ENCODE data around the gene SH3RF3.

The SH3RF3 gene

GRCh38 chr2:109144271-109144670 is 15.3 kb downstream of the SH3RF3 start:
- Histone ChIP-seq H3K9ac (no peak overlapping the region), H3K4me3 (no peak overlapping the region)

DNA sequence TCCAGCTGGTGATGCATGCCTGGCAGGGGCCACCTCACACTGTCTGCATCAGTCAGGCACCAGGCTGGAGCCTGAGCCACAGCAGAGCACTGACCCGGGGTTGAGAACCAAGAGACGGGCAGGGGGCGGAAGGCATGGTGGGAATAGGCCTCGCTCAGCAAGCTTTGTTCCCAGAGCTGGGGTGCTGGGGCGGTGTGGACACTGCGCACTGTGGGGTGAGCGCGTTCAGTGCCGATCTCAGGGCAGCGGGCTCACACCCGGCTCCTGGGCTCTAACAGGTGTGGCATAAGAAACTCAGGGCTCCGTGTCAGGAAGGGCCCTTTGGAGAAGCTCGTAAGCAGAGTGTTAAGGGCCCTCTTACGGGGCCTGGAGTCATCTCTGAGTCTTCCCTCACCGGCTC is 15.7 kb downstream of the SH3RF3 start:
- peak overlapping the region; percentile 74 for H3K4me2 ChIP-seq

More at GRCh38 chr2:109144271-109144670, 15.3 kb downstream of the SH3RF3 start:
- H3K4me1 ChIP-seq, result peaks cover 79% of the 10 kb centered on the region
- H3K27me3 ChIP-seq, result no peaks in the 10 kb centered on the region
- peak overlapping the region; percentile 74 for H3K4me2 ChIP-seq
- H3K27ac ChIP-seq, result peak overlapping the region; percentile 33
- peaks cover 70% of the 10 kb centered on the region for H4K20me1 ChIP-seq
- TF ChIP-seq Cebpa-rat (IDR thresholded peaks at IDR 0.05), result no peak
- H3K36me3 ChIP-seq, result 0 out of 2 replicates have a peak, but pooled peaks cover 10% of the 10 kb centered on the region
- no peaks in the 10 kb centered on the region for H3K9me3 ChIP-seq

GRCh38 chr2:109145286-109145685 is 16.3 kb downstream of the SH3RF3 start:
- no peak for TF ChIP-seq Cebpa-rat (IDR thresholded peaks at IDR 0.05)
- Histone ChIP-seq H3K27ac (peak overlapping the region; percentile 33; the same call in 1 of the 2 replicates), H3K9ac (no peak overlapping the region), H3K4me2 (peak overlapping the region; percentile 74; the same call in 1 of the 2 replicates), H3K36me3 (0 out of 2 replicates have a peak, but pooled peaks cover 10% of the 10 kb centered on the region), H3K4me3 (no peak overlapping the region), H3K9me3 (no peaks in the 10 kb centered on the region), H4K20me1 (peaks cover 80% of the 10 kb centered on the region), H3K4me1 (peaks cover 78% of the 10 kb centered on the region), H3K27me3 (no peaks in the 10 kb centered on the region)

More for the DNA sequence above, 15.7 kb downstream of the SH3RF3 start:
- Histone ChIP-seq H3K4me3 (no peak overlapping the region), H3K4me1 (peaks cover 79% of the 10 kb centered on the region), H3K9me3 (no peaks in the 10 kb centered on the region), H3K36me3 (0 out of 2 replicates have a peak, but pooled peaks cover 10% of the 10 kb centered on the region), H3K9ac (no peak overlapping the region), H3K27me3 (no peaks in the 10 kb centered on the region), H4K20me1 (peaks cover 74% of the 10 kb centered on the region), H3K27ac (peak overlapping the region; percentile 33)
- no peak for TF ChIP-seq Cebpa-rat (IDR thresholded peaks at IDR 0.05)

DNA sequence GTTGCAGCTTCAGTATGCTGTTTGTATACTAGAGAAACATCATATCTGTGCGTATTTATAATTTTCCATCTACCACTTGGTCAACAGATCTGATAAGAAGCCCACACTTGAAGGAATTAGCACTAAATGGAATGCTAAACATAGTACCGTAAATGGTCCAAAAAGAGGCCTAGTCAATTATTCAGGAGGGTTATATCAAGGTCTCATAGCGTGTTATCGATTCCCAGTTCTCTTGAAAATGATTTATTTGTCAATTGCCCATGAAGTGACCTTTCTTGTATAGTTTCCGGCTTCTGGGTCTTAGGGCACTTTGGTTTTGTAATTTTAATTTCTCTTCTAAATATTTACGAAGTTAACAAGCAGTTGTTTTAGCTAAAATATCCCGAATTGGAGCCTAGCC is 18.4 kb downstream of the SH3RF3 start:
- Histone ChIP-seq H4K20me1 (peaks cover 82% of the 10 kb centered on the region), H3K36me3 (0 out of 2 replicates have a peak, but pooled peaks cover 10% of the 10 kb centered on the region), H3K9me3 (no peaks in the 10 kb centered on the region)

DNA sequence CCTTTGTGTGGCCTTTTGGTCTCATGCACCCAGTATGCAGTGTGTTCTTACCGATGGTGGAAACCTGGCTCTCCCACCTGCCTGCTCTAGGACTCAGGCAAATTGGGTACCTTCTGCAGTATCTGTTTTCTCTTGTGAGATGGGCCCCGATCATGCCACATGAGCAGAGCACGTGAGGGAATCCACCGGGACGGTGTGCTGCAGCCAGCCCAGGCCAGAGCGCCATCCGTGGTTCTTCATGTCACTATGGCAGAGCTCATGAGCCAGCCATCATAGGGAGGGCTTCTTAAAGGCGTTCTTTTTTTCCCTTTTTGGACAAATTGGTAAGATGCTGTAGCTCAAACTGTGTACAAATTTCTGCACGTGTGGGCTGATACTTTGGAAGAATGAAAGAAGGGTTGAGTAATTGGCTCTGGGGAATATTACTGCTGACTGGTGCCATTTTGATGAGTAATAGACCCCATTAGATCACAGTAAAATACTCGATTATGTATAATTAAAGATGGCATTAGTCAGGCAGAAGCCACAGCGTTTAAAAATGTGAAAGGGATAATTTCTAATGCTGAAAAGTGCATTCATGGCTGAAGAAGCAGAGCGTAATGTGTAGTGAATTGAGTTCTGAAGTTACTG is 19.2 kb downstream of the SH3RF3 start:
- H4K20me1 ChIP-seq, result peaks cover 82% of the 10 kb centered on the region
- no peak overlapping the region for H3K9ac ChIP-seq

More for the DNA sequence above, 18.4 kb downstream of the SH3RF3 start:
- no peak for TF ChIP-seq Cebpa-rat (IDR thresholded peaks at IDR 0.05)
- Histone ChIP-seq H3K4me2 (no peak overlapping the region), H3K9ac (no peak overlapping the region), H3K4me1 (peaks cover 57% of the 10 kb centered on the region), H3K27me3 (no peaks in the 10 kb centered on the region), H3K27ac (no peak overlapping the region), H3K4me3 (no peak overlapping the region)

DNA sequence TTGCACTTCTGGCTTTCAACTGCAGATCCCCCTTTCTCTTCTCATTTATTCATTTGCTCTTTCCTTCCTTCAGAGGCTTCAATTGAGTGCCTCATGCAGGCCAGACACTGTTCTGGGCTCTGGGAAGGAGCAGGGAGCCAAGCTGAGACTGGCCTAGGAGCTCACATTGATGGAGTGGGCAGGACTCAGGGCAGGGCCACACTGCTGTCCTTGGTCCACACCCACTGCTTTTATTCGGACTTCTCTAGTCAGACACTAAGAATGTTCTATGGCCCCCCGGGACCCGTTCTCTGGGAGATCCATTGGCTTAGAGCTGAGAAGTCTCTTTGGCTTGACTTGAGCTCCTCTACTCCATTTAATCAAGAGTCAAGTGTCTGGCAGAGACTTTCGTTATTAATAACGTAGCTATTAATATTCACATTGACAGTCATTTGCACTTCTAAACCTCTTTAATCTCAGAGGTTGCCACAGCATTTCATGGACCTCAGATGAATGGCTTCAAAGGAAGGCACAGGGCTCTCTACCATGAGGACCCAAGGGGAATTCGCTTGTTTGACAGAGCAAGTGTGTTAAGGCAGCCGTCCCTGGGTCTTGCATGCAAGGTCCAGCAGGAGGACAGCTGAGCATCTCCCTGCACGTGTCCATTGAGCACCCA is 20.1 kb downstream of the SH3RF3 start:
- peak overlapping the region; percentile 41 for H3K4me2 ChIP-seq
- H3K4me1 ChIP-seq, result peaks cover 40% of the 10 kb centered on the region
- H3K27me3 ChIP-seq, result no peaks in the 10 kb centered on the region
- TF ChIP-seq Cebpa-rat (IDR thresholded peaks at IDR 0.05), result no peak
- no peak overlapping the region for H3K4me3 ChIP-seq
- H3K27ac ChIP-seq, result no peak overlapping the region
- peaks cover 82% of the 10 kb centered on the region for H4K20me1 ChIP-seq
- no peaks in the 10 kb centered on the region for H3K9me3 ChIP-seq
- H3K9ac ChIP-seq, result no peak overlapping the region
- H3K36me3 ChIP-seq, result 0 out of 2 replicates have a peak, but pooled peaks cover 10% of the 10 kb centered on the region

More for the DNA sequence above, 19.2 kb downstream of the SH3RF3 start:
- no peak overlapping the region for H3K4me3 ChIP-seq
- H3K4me2 ChIP-seq, result peak overlapping the region; percentile 41
- H3K36me3 ChIP-seq, result 0 out of 2 replicates have a peak, but pooled peaks cover 10% of the 10 kb centered on the region
- no peak overlapping the region for H3K27ac ChIP-seq
- no peak for TF ChIP-seq Cebpa-rat (IDR thresholded peaks at IDR 0.05)
- H3K9me3 ChIP-seq, result no peaks in the 10 kb centered on the region
- peaks cover 48% of the 10 kb centered on the region for H3K4me1 ChIP-seq
- H3K27me3 ChIP-seq, result no peaks in the 10 kb centered on the region

DNA sequence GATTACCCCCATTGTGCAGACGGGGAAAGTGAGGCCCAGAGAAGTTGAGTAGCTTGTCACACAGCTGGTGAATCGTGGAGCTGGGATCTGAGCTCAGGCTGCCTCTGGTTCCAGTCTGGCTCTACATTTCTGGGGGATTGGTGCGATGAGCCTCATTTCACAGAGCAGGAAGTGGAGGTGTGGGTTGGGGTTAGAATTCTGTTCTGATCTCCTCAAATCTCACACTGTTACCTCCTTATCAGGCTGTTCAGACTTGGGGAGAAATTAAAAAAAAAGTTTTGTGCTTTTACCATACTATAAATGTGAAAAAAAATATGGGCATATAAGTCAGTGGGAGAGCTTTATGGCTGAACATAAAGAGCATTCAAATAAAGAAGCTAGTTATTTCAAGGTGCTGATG is 21.6 kb downstream of the SH3RF3 start:
- Histone ChIP-seq H4K20me1 (peaks cover 82% of the 10 kb centered on the region), H3K4me2 (no peak overlapping the region)

GRCh38 chr2:109151519-109151918 is 22.5 kb downstream of the SH3RF3 start:
- no peak for TF ChIP-seq Cebpa-rat (IDR thresholded peaks at IDR 0.05)
- Histone ChIP-seq H3K4me3 (no peak overlapping the region), H3K27ac (no peak overlapping the region), H4K20me1 (peaks cover 83% of the 10 kb centered on the region), H3K4me2 (no peak overlapping the region), H3K36me3 (0 out of 2 replicates have a peak, but pooled peaks cover 4% of the 10 kb centered on the region), H3K4me1 (peaks cover 42% of the 10 kb centered on the region), H3K9ac (no peak overlapping the region), H3K27me3 (no peaks in the 10 kb centered on the region), H3K9me3 (no peaks in the 10 kb centered on the region)

More for the DNA sequence above, 21.6 kb downstream of the SH3RF3 start:
- Histone ChIP-seq H3K9ac (no peak overlapping the region), H3K4me1 (peaks cover 33% of the 10 kb centered on the region), H3K4me3 (no peak overlapping the region), H3K27me3 (no peaks in the 10 kb centered on the region), H3K27ac (no peak overlapping the region), H3K9me3 (no peaks in the 10 kb centered on the region), H3K36me3 (0 out of 2 replicates have a peak, but pooled peaks cover 6% of the 10 kb centered on the region)
- no peak for TF ChIP-seq Cebpa-rat (IDR thresholded peaks at IDR 0.05)

- Histone ChIP-seq H4K20me1 (peaks cover 94% of the 10 kb centered on the region), H3K4me2 (no peak overlapping the region), H3K9me3 (no peaks in the 10 kb centered on the region), H3K4me3 (no peak overlapping the region), H3K9ac (no peak overlapping the region), H3K27me3 (no peaks in the 10 kb centered on the region), H3K27ac (no peak overlapping the region), H3K4me1 (peaks cover 53% of the 10 kb centered on the region), H3K36me3 (no peaks in the 10 kb centered on the region)
- no peak for TF ChIP-seq Cebpa-rat (IDR thresholded peaks at IDR 0.05)
These were observed 24.2 kb downstream of the SH3RF3 start for GRCh38 chr2:109153005-109153784.

Measured in BLaER1 (cell line).